HG02840 (cell line): ENCODE measurements around the gene ARID3B.

Experiments used
- ATAC-seq: cut with Tn5 transposase; IDR thresholded peaks from one replicate; pipeline ENCODE4 v1.9.1; 2021; ENCODE audit warnings: mild to moderate bottlenecking, moderate library complexity, moderate number of reproducible peaks; ENCODE audit not compliant: unreplicated experiment, low FRiP score

Gene ARID3B

DNA sequence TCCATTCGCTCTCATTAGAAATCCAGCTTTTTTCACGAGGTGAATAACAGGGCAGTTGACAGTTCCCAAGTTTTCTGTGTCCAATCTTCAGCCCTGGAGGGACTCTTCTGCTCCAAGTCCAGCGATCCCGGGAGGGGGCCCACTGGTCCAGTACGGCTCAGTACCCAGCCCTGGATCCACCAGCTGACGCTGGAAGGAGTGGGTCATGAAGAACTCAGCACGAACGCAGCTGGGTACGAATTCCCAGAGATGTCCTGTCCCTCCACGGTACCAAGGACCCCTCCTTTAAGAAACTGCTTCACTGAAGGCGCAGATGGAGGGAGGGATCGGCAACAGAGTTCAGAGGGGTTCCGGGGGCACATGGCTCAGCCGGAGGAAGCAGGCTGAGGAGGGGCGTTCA is 58.1 kb downstream of the ARID3B start:
- no peak for ATAC-seq

DNA sequence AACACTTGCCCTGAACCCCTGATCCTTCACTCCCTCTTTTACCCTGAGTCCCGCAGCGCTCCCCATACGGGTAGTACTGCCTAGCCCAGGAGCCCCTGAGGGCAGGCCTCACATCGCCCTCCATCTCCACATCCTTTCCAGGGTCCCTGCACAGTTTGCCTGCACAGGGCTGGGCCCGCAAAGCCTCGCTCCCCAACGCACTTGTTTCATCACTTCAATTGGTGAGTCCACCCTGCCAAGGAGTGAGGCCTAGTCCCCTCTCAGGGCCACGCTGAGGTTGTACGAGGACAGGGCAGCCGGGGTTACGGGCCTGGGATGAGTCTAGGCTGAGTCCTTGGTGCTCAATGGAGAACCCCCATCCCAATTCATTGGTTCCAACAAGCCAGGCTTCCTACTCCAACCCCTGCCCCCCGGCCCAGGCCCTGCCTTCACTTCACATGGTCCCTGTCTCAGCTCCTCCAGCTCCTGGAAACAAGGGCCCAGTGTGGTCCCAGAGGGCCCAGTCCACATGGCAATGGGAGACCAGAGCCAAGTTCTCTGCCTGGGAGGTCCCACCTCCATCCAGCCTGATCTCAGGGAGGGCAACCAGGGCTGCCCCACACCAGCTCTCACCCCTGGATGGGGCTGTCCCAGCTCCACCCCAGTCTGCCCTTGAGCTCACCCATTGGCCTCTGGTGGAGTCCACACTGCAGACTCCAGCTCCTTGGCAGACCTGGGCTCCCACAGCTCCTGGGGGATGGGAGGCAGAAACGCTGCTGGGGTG is 62.2 kb downstream of the ARID3B start:
- ATAC-seq = no peak

DNA sequence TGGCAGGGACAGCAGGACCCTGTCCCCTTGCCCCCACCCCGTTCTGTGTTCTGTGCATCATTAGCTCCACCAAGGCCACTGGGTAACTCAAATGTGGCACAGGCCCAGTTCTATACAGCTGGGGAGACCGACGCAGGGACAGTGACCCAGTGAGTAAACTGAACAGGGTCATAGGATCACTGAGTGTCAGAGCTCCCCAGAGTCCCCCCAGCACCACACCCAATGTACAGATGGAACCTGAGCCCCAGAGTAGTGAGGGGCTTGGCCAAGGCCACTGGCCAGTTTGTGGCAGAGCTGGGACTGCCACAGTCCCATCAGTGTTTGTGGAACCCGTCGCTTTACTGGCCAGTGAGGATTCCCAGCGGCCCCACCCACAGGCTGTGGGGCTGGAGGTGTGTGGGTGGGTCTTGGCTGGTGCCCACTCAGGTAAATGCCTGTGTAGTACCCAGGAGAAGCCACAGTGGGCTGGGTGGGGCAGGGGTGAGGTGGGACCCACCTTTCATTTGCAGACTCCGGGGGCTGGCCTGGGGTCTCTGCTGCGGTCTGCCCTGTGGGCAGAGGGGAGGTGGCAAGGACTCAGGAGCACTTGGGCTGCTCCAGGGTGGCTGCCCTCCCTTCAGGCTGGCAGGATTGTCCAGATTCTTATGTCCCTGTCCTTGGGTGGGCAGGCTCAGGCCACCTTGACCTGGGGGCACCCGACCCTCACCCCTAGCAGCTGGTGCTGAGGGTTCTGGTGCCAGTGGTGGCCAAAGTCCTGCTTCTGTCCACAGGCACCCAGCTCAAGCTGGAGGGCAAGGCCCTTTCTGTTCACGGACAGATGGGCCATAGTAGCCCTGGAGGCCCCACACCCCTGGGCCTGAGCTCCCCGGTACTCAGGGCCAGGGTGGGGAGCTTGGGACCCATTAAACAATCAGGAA is 63.0 kb downstream of the ARID3B start:
- no peak for ATAC-seq

- ATAC-seq = no peak
Measured at GRCh38 chr15:74604983-74605794, 64.2 kb downstream of the ARID3B start.

DNA sequence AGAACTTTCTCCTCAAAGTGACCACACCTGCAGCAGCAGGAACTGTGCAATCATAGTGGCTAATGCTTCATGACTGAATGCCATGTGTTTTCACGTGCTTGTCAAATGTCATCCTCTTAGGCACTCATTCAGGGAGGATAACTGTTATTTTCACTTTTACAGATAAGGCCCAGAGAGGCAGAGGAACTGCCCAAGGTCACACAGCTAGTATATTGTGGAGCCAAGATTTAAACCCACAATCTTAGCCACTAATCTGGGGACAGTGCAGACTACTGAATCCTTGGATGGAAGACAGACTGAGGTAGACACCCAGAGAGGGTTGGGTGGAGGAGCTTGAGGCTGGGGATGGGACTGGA is 64.8 kb downstream of the ARID3B start:
- ATAC-seq = no peak

- no peak for ATAC-seq
Measured at GRCh38 chr15:74608786-74609185, 67.8 kb downstream of the ARID3B start.

GRCh38 chr15:74609938-74610301 is 68.9 kb downstream of the ARID3B start:
- ATAC-seq = no peak

- ATAC-seq = no peak
Measured at GRCh38 chr15:74610302-74610951, 69.4 kb downstream of the ARID3B start.

DNA sequence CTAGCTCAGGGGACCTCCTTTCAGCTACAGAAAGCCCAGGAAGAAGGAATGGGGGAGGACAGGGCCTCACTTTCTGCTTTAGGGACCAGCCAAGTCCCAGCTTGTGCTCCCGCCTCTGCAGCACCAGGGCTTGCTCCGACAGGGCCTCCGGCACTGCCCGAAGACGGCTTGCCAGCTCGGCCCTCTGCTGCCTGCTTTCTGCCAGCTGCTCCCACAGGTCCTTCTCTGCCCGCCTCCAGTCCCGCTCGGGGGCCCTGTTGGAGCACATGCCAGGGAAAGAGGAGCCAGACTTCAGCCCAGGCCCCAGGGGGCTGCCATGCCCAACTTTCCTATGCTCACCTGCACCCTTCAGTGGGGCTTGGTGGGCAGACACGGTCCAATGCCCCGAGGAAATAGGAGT is 70.3 kb downstream of the ARID3B start:
- ATAC-seq = no peak

DNA sequence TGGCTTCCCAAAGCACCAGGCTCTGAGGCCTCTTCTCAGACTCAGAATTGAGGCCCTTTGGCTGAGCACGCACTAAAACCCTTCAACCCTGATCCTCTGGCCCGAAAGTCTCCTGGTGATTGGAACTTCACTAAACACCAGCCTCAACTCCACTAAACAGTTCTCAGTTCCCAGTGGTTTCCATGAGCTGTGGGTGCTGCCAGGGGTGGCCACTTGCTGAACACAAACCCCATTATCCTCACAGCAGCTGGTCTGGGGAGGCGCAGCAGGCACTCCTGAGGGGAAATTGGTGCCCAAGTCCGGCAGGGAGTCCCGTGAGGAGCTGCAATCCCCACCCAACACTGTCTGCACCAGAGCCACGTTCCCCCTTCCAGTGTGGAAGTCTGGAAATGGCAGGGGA is 70.8 kb downstream of the ARID3B start:
- no peak for ATAC-seq

GRCh38 chr15:74612677-74613076 is 71.7 kb downstream of the ARID3B start:
- ATAC-seq = no peak

DNA sequence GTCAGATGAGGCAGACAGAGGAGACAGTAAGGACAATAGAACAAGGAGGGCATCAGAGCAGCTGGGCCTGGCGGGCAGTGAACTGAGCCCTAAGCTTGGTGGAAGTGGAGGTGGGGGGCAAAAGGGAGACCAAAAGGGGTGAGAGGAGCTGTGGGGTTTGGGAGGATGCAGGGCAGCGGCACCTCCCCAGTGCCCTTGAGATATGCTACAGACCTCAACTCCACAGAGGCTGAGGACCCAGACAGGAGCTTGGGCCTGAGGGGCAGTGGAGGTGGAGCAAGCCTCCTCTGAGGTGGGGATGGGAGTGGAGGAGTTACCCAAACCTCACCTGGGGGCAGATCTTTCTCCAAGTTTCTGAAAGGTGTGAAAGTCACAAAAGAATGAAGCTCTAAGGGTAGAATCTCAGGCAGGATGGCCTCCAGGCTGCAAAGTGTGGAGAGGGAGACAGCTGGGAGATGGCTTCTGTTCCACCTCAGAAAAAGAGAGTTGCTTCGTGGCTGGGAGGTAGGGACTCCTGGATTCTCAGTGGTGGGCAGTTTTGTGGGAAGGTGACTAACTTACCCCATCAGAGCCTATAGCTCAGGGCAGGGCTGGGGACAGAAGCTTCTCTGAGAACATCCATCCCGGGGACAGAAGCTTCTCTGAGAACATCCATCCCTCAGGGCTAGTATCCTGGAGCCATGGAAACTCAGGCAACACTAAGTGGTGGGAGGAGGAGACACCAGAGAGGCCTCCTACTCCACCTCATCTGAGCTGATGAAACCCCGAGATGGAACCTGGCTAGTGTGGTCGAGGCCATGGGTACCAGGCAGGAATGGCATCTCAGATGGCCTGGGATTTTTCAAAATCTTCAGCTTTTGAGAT is 72.3 kb downstream of the ARID3B start:
- ATAC-seq = no peak

DNA sequence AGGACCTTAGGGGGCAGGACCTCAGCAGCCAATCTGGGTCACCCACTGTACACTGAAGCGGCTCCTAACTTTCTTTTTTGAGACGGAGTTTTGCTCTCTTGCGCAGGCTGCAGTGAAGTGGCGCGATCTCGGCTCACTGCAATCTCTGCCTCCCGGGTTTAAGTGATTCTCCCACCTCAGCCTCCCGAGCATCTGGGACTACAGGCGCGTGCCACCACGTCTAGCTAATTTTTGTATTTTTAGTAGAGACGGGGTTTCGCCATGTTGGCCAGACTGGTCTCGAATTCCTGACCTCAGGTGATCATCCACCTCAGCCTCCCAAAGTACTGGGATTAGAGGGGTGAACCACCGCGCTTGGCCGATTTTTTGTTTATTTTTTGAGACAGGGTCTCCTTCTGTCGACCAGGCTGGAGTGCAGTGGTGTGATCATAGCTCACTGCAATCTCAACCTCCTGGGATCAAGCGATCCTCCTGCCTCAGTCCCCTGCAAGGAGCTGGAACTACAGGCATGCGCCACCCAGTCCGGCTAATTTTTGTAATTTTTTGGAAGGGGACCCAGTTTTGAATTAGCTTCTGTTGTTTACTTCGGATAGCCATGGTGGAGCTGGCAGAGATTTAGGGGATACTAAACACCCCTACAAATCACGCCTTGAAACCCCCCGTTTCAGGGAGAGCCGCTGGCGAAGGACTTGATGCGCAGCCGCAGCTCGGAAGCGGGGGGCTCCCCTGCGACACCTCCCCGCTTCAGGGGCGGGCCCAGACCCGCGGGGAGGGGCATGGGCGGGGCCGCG is 73.1 kb downstream of the ARID3B start:
- ATAC-seq = no peak

GRCh38 chr15:74614744-74615507 is 73.9 kb downstream of the ARID3B start:
- peak; percentile 42 for ATAC-seq

DNA sequence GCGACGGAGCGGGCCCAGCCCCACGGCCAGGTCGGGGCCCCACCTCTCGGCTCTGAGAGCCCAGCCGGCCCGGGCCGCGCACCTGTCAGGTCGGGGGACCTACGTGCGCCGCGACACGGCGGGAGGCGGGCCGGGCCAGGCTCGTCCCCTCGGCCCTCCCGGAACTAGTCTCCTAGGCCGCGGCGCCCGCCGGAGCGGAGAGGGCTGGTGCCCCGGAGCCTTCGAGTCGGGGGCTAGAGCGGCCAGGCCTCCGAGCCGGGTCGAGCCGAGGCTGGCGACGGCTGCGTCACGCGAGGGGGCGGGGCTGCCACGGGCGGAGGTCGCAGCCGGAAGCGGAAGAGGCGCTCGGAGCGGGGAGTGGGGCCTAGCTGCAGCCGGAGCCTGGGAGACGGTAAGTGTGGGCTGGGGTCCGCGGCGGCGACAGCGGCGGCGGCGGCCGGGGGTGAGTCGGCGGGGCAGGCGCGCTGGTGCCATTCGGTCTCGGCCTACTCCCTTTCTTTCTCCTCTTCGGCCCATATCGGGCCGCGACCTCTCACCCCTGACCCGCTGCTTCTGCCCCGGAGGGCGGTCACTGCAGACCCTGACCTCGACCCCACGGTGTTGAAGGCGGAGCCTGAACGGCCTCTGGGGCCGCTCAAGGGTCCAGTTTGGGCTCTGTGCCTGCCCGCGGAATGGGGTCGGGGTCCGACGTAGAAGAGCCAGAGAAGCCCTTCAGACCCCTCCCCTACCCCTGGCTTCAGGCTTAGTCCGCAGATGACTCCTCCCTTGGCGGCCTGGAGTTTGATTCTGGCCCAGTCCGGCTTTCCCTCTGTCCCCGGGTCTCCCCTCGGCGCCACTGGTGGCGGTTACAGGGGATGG is 74.7 kb downstream of the ARID3B start, which contains the start of gene CLK3:
CLK3 (plus strand) TSS at position 329 of the 858 bp plus-strand sequence. CDS start 3,361 bp downstream, outside the sequence.
- ATAC-seq = peak; percentile 71

- no peak for ATAC-seq
Measured at GRCh38 chr15:74616366-74616939, 75.4 kb downstream of the ARID3B start.

DNA sequence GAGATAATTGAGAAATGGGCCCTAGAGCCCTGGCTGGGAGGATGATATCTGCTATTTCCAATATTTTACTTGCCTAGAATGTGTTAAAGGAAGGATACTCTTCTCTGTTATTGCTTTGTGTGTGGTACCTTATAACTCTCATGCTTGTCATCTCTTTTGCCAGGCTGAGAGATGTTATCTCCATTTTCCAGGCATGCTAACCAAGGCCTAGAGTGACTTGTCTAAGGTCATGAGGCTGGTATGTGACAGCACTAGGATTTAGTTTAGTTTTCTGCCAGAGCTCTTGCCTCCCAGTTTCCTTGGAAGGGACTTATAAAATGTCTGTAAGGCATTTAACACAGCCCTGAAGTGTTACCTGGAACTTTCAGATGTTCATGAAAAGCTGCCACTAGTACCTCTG is 76.0 kb downstream of the ARID3B start:
- no peak for ATAC-seq
